Endothelial cell of umbilical vein (primary cell): ENCODE measurements around the gene USP12. TPM values are rescaled to one million over a fixed set of nuclear protein-coding genes. Genes with fewer than 3 reads are reported as not detected.

Source experiments
- BruUV-seq: library from RNA; stranded (reverse); fragments of 400-500 nt; replicated peaks from 2 replicates; lab custom pipeline; 2021; lab: Mats Ljungman, UMichigan
- CTCF ChIA-PET: fragments of 300-600, 350-600 bp; sonication (Branson Sonifier 250); formaldehyde crosslinking; loops from one replicate; lab custom pipeline; 2021; ENCODE audit warnings: antibody characterized with exemption, inconsistent platforms; lab: Charles Lee
- POLR2A ChIA-PET: fragments of 300-600, 350-600 bp; sonication (Branson Sonifier 250); formaldehyde crosslinking; loops from one replicate; lab custom pipeline; 2021; ENCODE audit warnings: antibody characterized with exemption, inconsistent platforms; lab: Charles Lee
- DNase-seq: peaks from one replicate; pipeline ENCODE4 v3.0.0-alpha.2; 2011; ENCODE audit warnings: low read depth, low spot score
- FAIRE-seq: peaks from 2 replicates; lab custom pipeline; 2011; peaks lifted over from hg19 to GRCh38; lab: Jason Lieb, UNC
- H2AFZ ChIP-seq: 2 replicates; pipeline ENCODE4 v1.6.0; 2012; ENCODE audit warnings: low read depth, low read length, control low read depth, inconsistent platforms
- H3K27ac ChIP-seq: 2 replicates; pipeline ENCODE4 v1.5.1; 2011; ENCODE audit warnings: low read depth, mild to moderate bottlenecking, control low read depth, low read length, moderate library complexity; ENCODE audit not compliant: insufficient read depth
- H3K27me3 ChIP-seq, 2 experiments: 2 replicates each; pipeline versions ENCODE4 v1.6.0 to v1.6.1; 2011; ENCODE audit warnings: low read length in 2 of 2, mixed read lengths in 1 of 2; ENCODE audit not compliant: control insufficient read depth in 2 of 2, insufficient read depth in 2 of 2
- H3K36me3 ChIP-seq, 2 experiments: 2 replicates in 1 of 2; 3 replicates in 1 of 2; pipeline ENCODE4 v1.5.1; 2011; ENCODE audit warnings: low read length in 2 of 2, mild to moderate bottlenecking in 1 of 2, moderate library complexity in 1 of 2; ENCODE audit not compliant: control insufficient read depth in 2 of 2, insufficient read depth in 2 of 2; ENCODE audit errors: extremely low read depth in 1 of 2
- H3K4me1 ChIP-seq: 3 replicates; pipeline ENCODE4 v1.5.1; 2011; ENCODE audit warnings: mild to moderate bottlenecking, low read length; ENCODE audit not compliant: control insufficient read depth, insufficient read depth; ENCODE audit errors: extremely low read depth
- H3K4me2 ChIP-seq: 2 replicates; pipeline ENCODE4 v1.6.1; 2011; ENCODE audit warnings: low read length, control low read depth, mixed read lengths; ENCODE audit not compliant: insufficient read depth
- H3K4me3 ChIP-seq, 3 experiments: fragments of 200-600 bp in 1 of 3; sonication (generic), shearing (Covaris generic) in 1 of 3; replicated peaks in 1 of 3; 2 replicates each; pipeline ENCODE4 v1.5.1; 2011 to 2016; ENCODE audit warnings: control low read depth in 3 of 3, low read length in 3 of 3, mild to moderate bottlenecking in 2 of 3, inconsistent platforms in 1 of 3, low read depth in 1 of 3, moderate library complexity in 1 of 3; ENCODE audit not compliant: insufficient read depth in 1 of 3
- H3K79me2 ChIP-seq: 2 replicates; pipeline ENCODE4 v1.6.0; 2012; ENCODE audit warnings: low read length, inconsistent platforms; ENCODE audit not compliant: control insufficient read depth, insufficient read depth
- H3K9ac ChIP-seq: replicated peaks from 2 replicates; pipeline ENCODE3; 2011; ENCODE audit warnings: low read length, control low read depth; ENCODE audit not compliant: insufficient read depth; ENCODE audit errors: extremely low read depth
- H3K9me1 ChIP-seq: replicated peaks from 3 replicates; pipeline ENCODE4 v1.6.0; 2011; ENCODE audit warnings: mild to moderate bottlenecking, low read length; ENCODE audit not compliant: control insufficient read depth, insufficient read depth; ENCODE audit errors: extremely low read depth
- H3K9me3 ChIP-seq: replicated peaks from 2 replicates; pipeline ENCODE4 v1.5.1; 2012; ENCODE audit warnings: low read length, inconsistent platforms; ENCODE audit not compliant: control insufficient read depth, insufficient read depth
- H4K20me1 ChIP-seq: replicated peaks from 2 replicates; pipeline ENCODE3; 2011; ENCODE audit warnings: mild to moderate bottlenecking, low read length; ENCODE audit not compliant: control insufficient read depth, insufficient read depth; ENCODE audit errors: extremely low read depth
- CTCF ChIP-seq, 2 donors: IDR thresholded peaks; 1 replicate in 1 of 2; 2 replicates in 1 of 2; pipeline ENCODE4 v1.5.1; 2011; ENCODE audit warnings: low read length in 2 of 2, mild to moderate bottlenecking in 2 of 2, moderate library complexity in 2 of 2, control low read depth in 1 of 2, inconsistent platforms in 1 of 2, low read depth in 1 of 2; ENCODE audit not compliant: insufficient read depth in 1 of 2; ENCODE audit errors: extremely low read depth in 1 of 2
- EZH2 ChIP-seq: IDR thresholded peaks from 2 replicates; pipeline ENCODE4 v1.6.1; 2012; ENCODE audit warnings: borderline replicate concordance, low read depth, mild to moderate bottlenecking, moderate library complexity, low read length, inconsistent platforms; ENCODE audit not compliant: severe bottlenecking
- FOS ChIP-seq: IDR thresholded peaks from 2 replicates; pipeline ENCODE4 v1.6.1; 2011; ENCODE audit warnings: mild to moderate bottlenecking, low read length, moderate library complexity, borderline replicate concordance; ENCODE audit not compliant: insufficient read depth
- GATA2 ChIP-seq: IDR thresholded peaks from 2 replicates; pipeline ENCODE4 v1.7.0; 2011; ENCODE audit warnings: low read depth, mild to moderate bottlenecking, moderate library complexity, mixed read lengths, low read length; ENCODE audit not compliant: insufficient read length, insufficient read depth
- JUN ChIP-seq: IDR thresholded peaks from 2 replicates; pipeline ENCODE4 v1.6.1; 2011; ENCODE audit warnings: borderline replicate concordance, low read depth; ENCODE audit not compliant: insufficient read length, insufficient read depth
- MAX ChIP-seq: IDR thresholded peaks from 2 replicates; pipeline ENCODE4 v1.6.1; 2011; ENCODE audit not compliant: insufficient read depth, insufficient read length
- MYC ChIP-seq: IDR thresholded peaks from one replicate; pipeline ENCODE4 v1.6.1; 2011; ENCODE audit warnings: mild to moderate bottlenecking, low read depth, low read length
- POLR2A ChIP-seq: IDR thresholded peaks from 2 replicates; pipeline ENCODE4 v1.6.1; 2012; ENCODE audit warnings: low read depth, mild to moderate bottlenecking, control low read depth, low read length
- POLR2AphosphoS5 ChIP-seq: IDR thresholded peaks from 2 replicates; pipeline ENCODE4 v1.6.1; 2012; ENCODE audit warnings: low read depth, mild to moderate bottlenecking, control low read depth, low read length, moderate library complexity; ENCODE audit not compliant: insufficient read depth
- dilution Hi-C: fragments of 300-500 bp; cut with MboI; formaldehyde crosslinking; loops from one replicate; pipeline ENCODE4 v1.15.0; 2019; ENCODE audit warnings: low sequenced_read_pairs; ENCODE audit not compliant: extremely low pct_ligation_motif_present
- intact Hi-C: fragments of 100-400 bp; cut with micrococcal nuclease; formaldehyde crosslinking; loops from one replicate; pipeline ENCODE4 v1.10.0; 2022
- polyA plus RNA-seq, 4 experiments: library from polyadenylated mRNA; depleted of rRNA in 3 of 4; stranded (reverse) in 3 of 4; unstranded in 1 of 4; fragments of >200 nt; gene quantifications; 2 replicates each; pipeline versions ENCODE4 v1.2.1 to v1.2.3, GENCODE V29; 2011 to 2012; ENCODE audit warnings: missing spikeins in 1 of 4
- total RNA-seq: library from RNA; stranded (reverse); gene quantifications from 2 replicates; pipeline ENCODE4 v1.2.3, GENCODE V29; 2021

Gene USP12
- total and polyA plus RNA-seq, 2 donors (not counting 3 experiments of a cell fraction or from before 2014, with no cell fraction given): 6.2 to 33.4 TPM

GRCh38 chr13:27064252-27064995, 107.2 kb downstream of the USP12 start:
- Histone ChIP-seq H3K9ac (no peak overlapping the region), H3K4me2 (no peak overlapping the region), H3K36me3 (peaks cover 2 to 3% of the 10 kb centered on the region in 2 experiments), H3K9me1 (no peaks in the 10 kb centered on the region), H3K79me2 (no peaks in the 10 kb centered on the region), H3K9me3 (no peaks in the 10 kb centered on the region), H3K27ac (no peak overlapping the region), H3K4me3 (no peak overlapping the region), H2AFZ (no peak overlapping the region), H4K20me1 (no peaks in the 10 kb centered on the region), H3K4me1 (peaks cover 9% of the 10 kb centered on the region), H3K27me3 (no peaks in the 10 kb centered on the region)
- intact Hi-C loops: no loop called here
- DNase-seq (no peak), FAIRE-seq (no peak)
- CTCF ChIA-PET: no interaction called here
- POLR2A ChIA-PET: no interaction called here
- no TSS peak for BruUV-seq
- dilution Hi-C loops: no loop called here
- TF ChIP-seq CTCF (IDR thresholded peaks at IDR 0.05; ENCODE audit: extremely low read depth in 1 of 2, insufficient read depth in 1 of 2, low read depth in 1 of 2, low read length in 2 of 2) (no peak), MAX (no peak), GATA2 (no peak), MYC (no peak), EZH2 (no peak), POLR2AphosphoS5 (no peak), JUN (no peak), POLR2A (no peak), FOS (no peak)
